C4-2B (cell line): ENCODE results near the gene MALRD1.

Experiments
- CTCF ChIP-seq: fragments of 450-650 bp; conservative IDR thresholded peaks from 2 replicates; pipeline ENCODE4 v1.5.1; 2017; ENCODE audit warnings: mild to moderate bottlenecking
- ZFX ChIP-seq: fragments of 450-650 bp; IDR thresholded peaks from 2 replicates; pipeline ENCODE4 v1.6.1; 2017

- TF ChIP-seq CTCF, result no peak
- no peak for TF ChIP-seq ZFX
Observed at GRCh38 chr10:19705250-19705649, 656.6 kb downstream of the MALRD1 start.
